UCSD-AML1 (cell line): Measurements from ENCODE around the gene KCNMA1.

Experiments used
- DNase-seq: peaks from one replicate; lab custom pipeline; 2025; ENCODE audit not compliant: unreplicated experiment; lab: John Stamatoyannopoulos, UW

The KCNMA1 gene

GRCh38 chr10:77104459-77104980 lies 533.1 kb downstream of the KCNMA1 start:
- DNase-seq: no peak

GRCh38 chr10:77103213-77103612 lies 534.4 kb downstream of the KCNMA1 start:
- no peak for DNase-seq

DNA sequence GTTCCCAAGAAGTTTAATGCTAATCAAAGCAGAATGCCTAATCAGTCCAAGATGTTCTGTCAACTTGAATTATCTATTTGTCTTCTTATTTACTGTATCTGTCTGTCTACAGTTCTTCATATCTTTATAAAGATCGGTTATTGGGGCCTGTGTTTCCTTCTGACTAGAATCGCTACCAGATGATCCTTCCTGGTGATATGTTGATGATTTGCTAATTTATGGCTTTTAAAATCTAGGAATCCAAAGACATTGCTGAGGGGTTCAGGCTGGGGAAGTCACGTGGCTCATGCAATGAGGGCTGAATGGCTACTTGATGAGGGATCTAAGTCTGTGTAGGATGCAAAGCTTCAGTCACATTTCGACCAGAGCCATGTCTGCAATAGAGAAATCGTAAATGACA lies 536.3 kb downstream of the KCNMA1 start:
- DNase-seq: no peak

GRCh38 chr10:77099136-77099535 lies 538.5 kb downstream of the KCNMA1 start:
- no peak for DNase-seq

DNA sequence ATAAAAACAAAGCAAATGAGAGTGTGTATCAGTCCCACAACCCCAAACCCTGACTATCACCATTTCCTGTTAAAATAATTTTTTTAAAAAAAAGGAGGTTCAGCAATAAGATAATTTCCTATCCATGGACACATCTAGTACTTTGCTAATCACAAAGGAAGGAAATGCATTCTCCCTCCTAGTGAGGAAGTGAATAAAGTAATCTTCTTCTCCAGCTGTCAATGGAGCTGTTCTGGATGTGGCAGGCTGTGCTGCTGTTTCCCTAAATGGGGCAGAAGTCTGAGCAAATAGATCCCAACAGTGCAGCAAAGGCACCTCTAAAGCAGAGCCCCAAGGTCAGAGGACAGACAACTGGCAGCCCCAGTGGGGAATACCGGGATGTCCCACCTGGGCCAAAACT lies 540.0 kb downstream of the KCNMA1 start:
- no peak for DNase-seq

DNA sequence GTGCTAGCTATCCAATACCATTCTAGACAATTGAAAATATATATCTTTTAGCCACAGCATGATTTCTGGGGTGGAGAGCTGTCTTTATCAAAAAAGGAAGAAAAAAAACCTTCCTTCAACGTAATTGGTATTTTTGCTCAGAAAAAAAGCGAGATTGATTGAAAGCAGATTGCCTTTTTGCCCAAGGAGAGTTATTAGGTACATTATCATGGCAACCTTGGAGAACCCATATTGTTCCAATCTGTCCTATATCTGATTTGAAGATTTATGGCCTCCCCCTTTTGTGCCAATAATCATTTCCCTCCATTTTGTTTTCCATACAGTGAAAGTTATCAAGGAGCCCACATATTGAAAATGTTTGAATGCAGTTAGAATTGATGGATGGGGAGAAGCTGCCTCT lies 544.5 kb downstream of the KCNMA1 start:
- no peak for DNase-seq

DNA sequence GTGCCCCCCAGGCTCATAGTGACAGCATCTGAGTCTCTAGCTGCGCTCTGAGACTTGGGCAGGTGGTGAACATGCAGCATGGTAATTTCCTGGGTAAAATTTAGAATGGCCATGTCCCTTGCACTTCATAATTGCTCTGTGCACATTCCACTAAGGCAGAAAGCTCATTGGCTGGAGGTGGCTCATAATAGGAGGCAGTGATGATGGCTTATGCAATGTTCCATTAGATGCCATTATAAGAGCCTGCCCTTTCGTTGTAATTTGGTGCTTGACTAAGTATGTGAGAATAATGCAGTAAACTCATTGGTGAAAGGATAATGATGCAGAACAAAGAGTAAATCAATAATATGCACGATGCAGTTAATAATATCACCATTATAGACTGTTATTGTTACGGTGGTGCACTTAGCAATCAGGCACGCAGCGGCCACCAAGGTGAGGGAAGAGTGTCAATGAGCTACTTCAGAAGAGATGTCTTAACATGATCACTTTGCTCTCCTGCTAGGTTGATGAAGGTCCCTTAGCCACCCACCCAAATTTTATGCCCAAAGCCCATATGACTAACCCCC lies 545.9 kb downstream of the KCNMA1 start:
- no peak for DNase-seq

- no peak for DNase-seq
Measured at GRCh38 chr10:77090381-77091356, 546.9 kb downstream of the KCNMA1 start.

DNA sequence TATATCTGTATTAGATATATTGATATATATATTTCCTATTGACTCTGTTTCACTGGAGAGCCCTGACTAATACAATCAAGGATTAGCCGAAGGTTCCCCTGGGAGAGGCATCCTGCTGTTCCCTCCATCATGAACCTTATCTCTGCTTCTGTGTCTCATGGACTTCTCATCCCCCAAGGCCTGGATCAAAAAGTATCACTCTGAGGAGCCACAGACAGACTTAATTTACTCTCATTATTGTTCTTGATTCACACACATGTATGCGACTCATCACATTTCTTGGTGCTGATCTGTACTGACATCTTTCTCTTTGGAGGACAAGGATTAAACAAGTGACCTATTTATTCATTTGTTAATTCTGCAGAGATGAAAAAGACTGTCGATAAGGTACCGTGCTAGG lies 550.2 kb downstream of the KCNMA1 start:
- DNase-seq: no peak

DNA sequence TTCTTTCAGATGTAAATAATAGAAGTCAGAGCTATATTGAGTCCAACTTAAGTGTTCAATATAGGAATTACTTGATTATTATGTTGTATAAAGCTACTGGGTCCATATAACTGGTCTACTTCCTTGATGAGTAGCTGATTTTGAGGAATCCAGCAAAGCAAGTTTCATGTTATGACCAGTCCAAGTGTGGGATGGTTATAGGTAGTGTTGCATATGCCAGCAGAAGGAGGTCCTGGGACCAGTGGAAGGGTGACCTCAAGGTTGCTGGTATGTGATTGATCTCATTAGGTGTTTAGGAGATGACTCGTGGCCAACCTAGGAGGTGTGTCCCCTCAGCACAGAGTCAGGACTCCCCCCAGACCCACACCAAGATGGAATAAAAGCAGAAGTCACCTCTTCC lies 551.5 kb downstream of the KCNMA1 start:
- DNase-seq: no peak

DNA sequence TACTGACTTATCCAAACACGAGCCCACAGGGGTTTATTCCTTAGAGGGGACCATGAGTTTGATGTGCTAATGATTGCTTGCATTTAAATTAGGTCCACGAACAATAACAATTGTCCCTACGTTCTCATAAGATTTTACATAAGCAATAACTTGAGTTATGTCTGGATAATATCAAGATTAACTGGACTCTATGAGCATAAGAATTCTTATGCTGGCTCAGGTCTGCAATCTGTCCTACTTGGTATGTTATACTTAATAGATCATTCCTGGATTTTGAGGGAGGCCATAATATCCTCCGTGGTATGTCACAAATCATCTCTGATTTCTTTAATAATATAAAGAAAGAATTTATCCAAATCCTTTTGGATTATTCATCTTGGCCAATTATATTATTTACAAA lies 552.3 kb downstream of the KCNMA1 start:
- DNase-seq: no peak

DNA sequence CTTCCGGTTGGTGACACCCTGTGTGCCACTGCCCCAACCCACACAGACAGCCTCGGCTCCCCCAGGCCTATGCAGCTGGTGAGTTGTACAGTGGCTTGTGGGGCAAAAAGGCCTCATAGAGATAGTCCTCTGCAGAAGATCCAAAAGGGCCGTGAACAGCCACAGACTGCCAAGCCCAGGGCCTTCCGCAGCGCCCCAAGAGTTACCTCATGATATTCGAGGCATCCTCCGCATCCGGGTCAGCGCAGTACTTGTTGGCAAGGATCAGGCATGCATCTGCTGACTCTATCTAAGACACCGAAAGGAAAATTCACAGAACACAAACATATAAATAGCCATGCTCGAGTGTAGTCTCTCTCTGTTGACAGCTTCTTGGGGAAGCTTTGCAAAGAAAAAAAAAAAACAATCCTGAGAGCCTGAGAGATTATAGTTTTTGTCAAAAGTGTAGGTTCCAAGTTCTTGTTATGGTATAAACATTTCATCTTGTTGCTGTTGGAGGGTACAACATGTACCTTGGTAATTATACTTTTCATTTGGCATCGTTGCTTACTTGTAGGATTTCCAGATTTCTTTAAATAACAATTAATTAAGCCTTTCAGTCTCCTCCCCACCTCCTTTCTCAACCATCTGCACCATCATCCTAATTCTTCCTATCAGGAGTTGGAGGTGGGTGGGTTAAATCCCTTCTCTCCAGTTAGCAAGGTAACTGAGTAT lies 553.0 kb downstream of the KCNMA1 start:
- no peak for DNase-seq

DNA sequence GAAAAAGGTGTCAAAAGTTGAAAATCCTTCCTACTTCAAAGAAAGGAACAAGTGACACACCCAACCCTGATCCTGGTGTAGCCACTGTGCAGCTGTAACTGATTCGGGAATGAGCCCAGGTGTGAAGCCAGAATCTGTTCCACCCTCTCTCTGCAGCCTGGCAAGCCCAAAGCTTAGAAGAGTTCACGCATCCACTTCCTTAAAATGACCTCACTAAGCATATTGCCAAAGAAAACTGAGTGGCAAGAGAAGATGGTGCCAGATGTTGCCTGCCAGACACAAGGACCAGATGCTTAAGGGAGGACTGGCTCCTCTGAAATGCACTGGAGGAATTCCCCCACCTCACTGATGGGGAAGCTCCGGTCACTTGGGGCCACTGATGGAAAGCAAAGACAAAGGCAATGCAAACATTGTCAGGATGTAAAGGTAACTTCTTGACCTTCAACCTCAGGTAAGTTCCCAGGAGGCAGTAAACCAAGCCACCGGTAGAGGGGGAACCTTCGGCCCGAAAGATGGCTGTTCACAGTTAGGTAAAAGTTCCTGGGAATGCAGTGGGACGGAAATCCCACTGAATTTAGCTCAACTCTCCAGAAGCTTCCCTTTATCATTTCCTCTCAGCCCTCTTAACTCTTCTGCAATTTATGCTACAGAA lies 554.9 kb downstream of the KCNMA1 start:
- no peak for DNase-seq

DNA sequence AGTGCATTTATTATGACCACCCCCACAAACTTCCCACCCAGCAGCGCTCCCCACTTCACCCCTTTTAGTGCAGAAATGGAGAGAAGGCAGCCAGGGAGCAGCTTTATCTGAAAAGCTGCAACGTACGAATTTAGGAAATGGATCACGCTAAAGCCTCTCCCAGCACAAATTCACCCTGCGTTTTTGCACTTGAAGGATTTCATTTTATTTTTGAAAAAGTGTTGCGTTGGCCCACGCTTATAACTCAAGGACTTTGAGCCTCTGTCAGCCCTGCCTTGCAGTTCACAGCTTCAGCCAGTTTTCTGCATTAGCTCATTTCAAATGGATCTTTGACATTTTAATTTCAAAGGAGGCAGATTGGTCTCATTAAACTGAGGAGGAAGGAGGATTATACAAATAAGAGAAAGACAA lies 556.1 kb downstream of the KCNMA1 start:
- DNase-seq: no peak

DNA sequence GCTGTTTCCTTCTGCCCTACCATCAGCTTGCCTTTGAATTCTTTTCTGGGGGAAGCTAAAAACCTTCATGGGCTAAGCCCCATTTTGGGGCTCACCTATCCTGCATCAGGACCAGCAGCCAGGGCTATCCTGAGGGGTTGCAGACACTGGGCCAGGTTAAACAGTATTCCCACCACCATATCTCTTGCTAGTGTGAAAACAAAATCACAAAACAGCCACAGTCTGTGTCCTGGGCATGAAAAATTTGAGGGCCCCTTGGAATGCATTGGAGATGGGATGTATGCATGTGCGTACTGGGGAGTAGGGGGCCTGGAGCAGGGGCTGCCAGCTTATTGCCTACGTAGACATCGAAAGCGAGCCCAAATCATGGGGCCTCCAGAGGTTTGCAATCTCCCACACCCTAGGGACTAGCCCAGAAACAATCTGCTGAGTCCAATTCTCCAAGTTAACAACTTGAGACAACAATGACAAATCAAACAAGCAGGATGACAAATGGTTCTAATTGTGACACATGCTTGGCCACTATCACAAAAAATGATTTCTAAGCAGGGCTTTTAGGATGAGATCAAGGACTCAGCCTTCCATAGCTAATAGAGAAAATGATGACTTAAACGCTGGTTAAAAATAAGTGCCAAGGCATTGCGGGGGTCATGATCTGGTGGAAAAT lies 557.1 kb downstream of the KCNMA1 start:
- no peak for DNase-seq

GRCh38 chr10:77079592-77080300 lies 557.9 kb downstream of the KCNMA1 start:
- no peak for DNase-seq

GRCh38 chr10:77077316-77077945 lies 560.2 kb downstream of the KCNMA1 start:
- no peak for DNase-seq

GRCh38 chr10:77075926-77076325 lies 561.7 kb downstream of the KCNMA1 start:
- DNase-seq: no peak

DNA sequence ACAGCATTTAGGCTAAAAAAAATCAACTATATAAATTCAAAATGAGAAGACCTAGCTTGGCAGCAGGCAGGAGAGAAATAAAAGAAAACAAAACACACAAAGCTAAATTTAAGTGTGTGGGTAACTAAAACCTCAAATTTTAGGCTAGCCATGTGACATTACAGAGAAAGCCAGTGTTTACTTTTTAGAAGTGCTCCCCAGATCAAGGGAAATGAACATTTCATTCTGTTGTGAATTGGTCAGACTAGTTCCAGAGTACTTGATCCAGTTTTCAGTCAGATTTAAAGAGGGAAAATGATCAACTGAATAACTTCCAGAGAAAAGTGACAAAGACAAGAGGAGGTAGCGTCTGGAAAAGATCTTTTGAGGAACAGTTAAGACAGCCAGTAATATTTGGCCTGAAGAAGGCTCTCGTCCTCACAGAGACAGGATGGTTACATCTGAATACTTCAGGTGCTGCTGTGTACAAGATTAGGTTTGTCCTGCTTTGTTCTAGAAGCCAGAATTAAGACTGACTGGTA lies 563.4 kb downstream of the KCNMA1 start:
- DNase-seq: no peak
